GM12878 (cell line): ENCODE data around the gene KRT6C. TPM values are rescaled to one million over a fixed set of nuclear protein-coding genes. Genes with fewer than 3 reads are reported as not detected.

Source experiments
- ATAC-seq: fragments of 200-7000 bp; cut with Tn5 transposase; 3 replicates; pipeline ENCODE4 v1.9.1; 2020; ENCODE audit warnings: mild to moderate bottlenecking, moderate library complexity
- BruUV-seq: library from RNA; stranded (reverse); fragments of 400-500 nt; replicated peaks from 2 replicates; lab custom pipeline; 2021; lab: Mats Ljungman, UMichigan
- CTCF ChIA-PET: fragments of 300-600 bp; sonication (Branson Sonifier 250); formaldehyde crosslinking; extraction: SDS; loops from one replicate; lab custom pipeline; 2021; ENCODE audit warnings: inconsistent platforms; lab: Yijun Ruan, JAX
- POLR2A ChIA-PET: fragments of 350-600 bp; formaldehyde crosslinking; extraction: SDS; loops from one replicate; lab custom pipeline; 2021; ENCODE audit warnings: inconsistent platforms; lab: Charles Lee
- RAD21 ChIA-PET: fragments of 300-600 bp; sonication (Branson Sonifier 250); formaldehyde crosslinking; loops from one replicate; lab custom pipeline; 2023; ENCODE audit warnings: antibody characterized with exemption; ENCODE audit not compliant: unreplicated experiment; lab: Charles Lee
- SMC1A ChIA-PET: fragments of 300-600 bp; sonication (Branson Sonifier 250); formaldehyde crosslinking; loops from one replicate; lab custom pipeline; 2023; ENCODE audit not compliant: unreplicated experiment, uncharacterized antibody; lab: Charles Lee
- DNase-seq: peaks from one replicate; pipeline ENCODE4 v3.0.0-alpha.2; 2011; ENCODE audit warnings: low read depth, low spot score
- FAIRE-seq: peaks from 3 replicates; lab custom pipeline; 2011; peaks lifted over from hg19 to GRCh38; lab: Jason Lieb, UNC
- H2AFZ ChIP-seq: 2 replicates; pipeline ENCODE4 v1.6.0; 2011; ENCODE audit warnings: low read depth, low read length, control low read depth; ENCODE audit not compliant: control insufficient read depth
- H3K27ac ChIP-seq: 2 replicates; pipeline ENCODE4 v1.5.1; 2011; ENCODE audit warnings: control low read depth; ENCODE audit not compliant: control insufficient read depth, insufficient read depth
- H3K27me3 ChIP-seq, 2 experiments: replicated peaks in 1 of 2; 2 replicates each; pipeline versions ENCODE4 v1.6.0 to v1.6.1; 2011; ENCODE audit warnings: low read length in 1 of 2; ENCODE audit not compliant: control insufficient read depth in 2 of 2, insufficient read depth in 2 of 2
- H3K36me3 ChIP-seq, 2 experiments: 2 replicates each; pipeline ENCODE4 v1.5.1; 2011; ENCODE audit warnings: low read length in 1 of 2; ENCODE audit not compliant: control insufficient read depth in 2 of 2, insufficient read depth in 2 of 2
- H3K4me1 ChIP-seq: 2 replicates; pipeline ENCODE4 v1.6.1; 2011; ENCODE audit warnings: mild to moderate bottlenecking, low read length, moderate library complexity, mixed read lengths; ENCODE audit not compliant: control insufficient read depth, insufficient read depth
- H3K4me2 ChIP-seq: 2 replicates; pipeline ENCODE4 v1.6.0; 2011; ENCODE audit warnings: control low read depth; ENCODE audit not compliant: control insufficient read depth, insufficient read depth
- H3K4me3 ChIP-seq: fragments of 200-600 bp; sonication (generic); 2 replicates; pipeline ENCODE4 v1.5.1; 2016
- H3K79me2 ChIP-seq: 2 replicates; pipeline ENCODE4 v1.6.0; 2011; ENCODE audit warnings: low read length; ENCODE audit not compliant: control insufficient read depth, insufficient read depth
- H3K9ac ChIP-seq: 2 replicates; pipeline ENCODE4 v1.8.0; 2011; ENCODE audit warnings: low read length, control low read depth, mixed read lengths; ENCODE audit not compliant: control insufficient read depth, insufficient read depth
- H3K9me3 ChIP-seq: replicated peaks from 3 replicates; pipeline ENCODE4 v1.5.1; 2011; ENCODE audit warnings: mild to moderate bottlenecking, low read length; ENCODE audit not compliant: control insufficient read depth, insufficient read depth
- H4K20me1 ChIP-seq: 2 replicates; pipeline ENCODE4 v1.6.0; 2011; ENCODE audit not compliant: control insufficient read depth, insufficient read depth
- CEBPB ChIP-seq, 2 experiments: fragments of 150-350 bp in 1 of 2; IDR thresholded peaks; 2 replicates each; pipeline ENCODE4 v1.6.1; 2012 to 2014; ENCODE audit warnings: low read depth in 2 of 2, low read length in 2 of 2, borderline replicate concordance in 1 of 2, inconsistent platforms in 1 of 2
- EGR1 ChIP-seq, 2 experiments: IDR thresholded peaks; 1 replicate in 1 of 2; 2 replicates in 1 of 2; pipeline ENCODE4 v1.6.1; 2011 to 2012; ENCODE audit warnings: low read depth in 2 of 2, low read length in 2 of 2, borderline replicate concordance in 1 of 2, mild to moderate bottlenecking in 1 of 2, moderate library complexity in 1 of 2
- JUND ChIP-seq: IDR thresholded peaks from 2 replicates; pipeline ENCODE4 v1.6.1; 2012; ENCODE audit warnings: low read depth, mild to moderate bottlenecking, low read length, improper control_type of control experiment, moderate library complexity
- MEF2B ChIP-seq: fragments of 450-650 bp; IDR thresholded peaks from 2 replicates; pipeline ENCODE4 v1.6.1; 2018; ENCODE audit warnings: mild to moderate bottlenecking, moderate library complexity; ENCODE audit not compliant: partially characterized antibody, poor library complexity, severe bottlenecking
- PAX5 ChIP-seq: IDR thresholded peaks from 2 replicates; pipeline ENCODE4 v1.6.1; 2011; ENCODE audit warnings: low read depth, low read length, borderline replicate concordance
- PML ChIP-seq: IDR thresholded peaks from 2 replicates; pipeline ENCODE4 v1.6.1; 2012; ENCODE audit warnings: low read length, inconsistent platforms
- POLR2AphosphoS5 ChIP-seq: IDR thresholded peaks from 2 replicates; pipeline ENCODE4 v1.6.1; 2011; ENCODE audit warnings: mild to moderate bottlenecking, low read length, inconsistent platforms
- RAD51 ChIP-seq: fragments of 450-650 bp; IDR thresholded peaks from 2 replicates; pipeline ENCODE4 v1.6.1; 2016; ENCODE audit warnings: moderate library complexity, mild to moderate bottlenecking, inconsistent platforms
- RB1 ChIP-seq: fragments of 450-650 bp; formaldehyde crosslinking; IDR thresholded peaks from 2 replicates; pipeline ENCODE4 v1.6.1; 2017; ENCODE audit warnings: mild to moderate bottlenecking, borderline replicate concordance
- RBBP5 ChIP-seq: fragments of 200-600 bp; sonication (generic); conservative IDR thresholded peaks from 2 replicates; pipeline ENCODE4 v1.6.1; 2016
- SMAD5 ChIP-seq: IDR thresholded peaks from 2 replicates; pipeline ENCODE4 v1.6.1; 2016; ENCODE audit warnings: antibody characterized with exemption, low read depth
- SRF ChIP-seq, 2 experiments: IDR thresholded peaks; 2 replicates each; pipeline ENCODE4 v1.6.1; 2011; ENCODE audit warnings: low read depth in 2 of 2, low read length in 2 of 2, mild to moderate bottlenecking in 1 of 2, moderate library complexity in 1 of 2
- TCF12 ChIP-seq: IDR thresholded peaks from 2 replicates; pipeline ENCODE4 v1.6.1; 2011; ENCODE audit warnings: low read depth, mild to moderate bottlenecking, low read length
- WRNIP1 ChIP-seq: IDR thresholded peaks from 2 replicates; pipeline ENCODE4 v1.6.1; 2011; ENCODE audit warnings: low read depth, low read length, improper control_type of control experiment, borderline replicate concordance
- WGBS: methylation state at CpG from one replicate; pipeline ENCODE4 v1.1.6; 2016; ENCODE audit warnings: low lambda C conversion rate; ENCODE audit not compliant: insufficient replicate concordance, insufficient coverage; ENCODE audit errors: missing lambda C conversion rate; 5-methylcytosine and 5-hydroxymethylcytosine counted together
- in situ Hi-C: fragments of 300-500 bp; cut with MboI; formaldehyde crosslinking; loops from 9 replicates; pipeline ENCODE4 v1.14.3; 2018; ENCODE audit warnings: mixed read lengths
- intact Hi-C: fragments of 100-400 bp; cut with micrococcal nuclease; formaldehyde crosslinking; loops from one replicate; pipeline ENCODE4 v1.14.2; 2022; ENCODE audit not compliant: unreplicated experiment
- polyA plus RNA-seq, 11 experiments: library from polyadenylated mRNA; depleted of rRNA in 4 of 11; unstranded in 6 of 11; stranded (reverse) in 5 of 11; fragments of >200 nt; fragmentation: Nextera tagmentation in 4 of 11; fragmentation: Illumina TruSeq in 1 of 11; extraction: Ambion mirVana in 4 of 11; extraction: Trizol in 1 of 11; gene quantifications; 1 replicate in 1 of 11; 2 replicates in 10 of 11; pipeline versions ENCODE4 v1.2.1 to v1.2.3, GENCODE V29; 2011 to 2016; ENCODE audit warnings: inconsistent platforms in 2 of 11, missing spikeins in 2 of 11, low read depth in 1 of 11
- total RNA-seq, 4 experiments: library from RNA; depleted of rRNA in 3 of 4; stranded (reverse); fragments of >200 nt in 3 of 4; fragmentation: Illumina TruSeq in 1 of 4; extraction: Trizol in 1 of 4; gene quantifications; 2 replicates each; pipeline versions ENCODE4 v1.2.1 to v1.2.3, GENCODE V29; 2013 to 2021
- TF ChIP-seq, protein P1 (sequence below): IDR thresholded peaks from 2 replicates; pipeline ENCODE4 v1.6.1; 2012; ENCODE audit warnings: low read depth, low read length, improper control_type of control experiment

The KRT6C gene
- total and polyA plus RNA-seq, 10 of the 15 experiments (the other 5 are each of a cell fraction or from before 2014, with no cell fraction given): not detected

DNA sequence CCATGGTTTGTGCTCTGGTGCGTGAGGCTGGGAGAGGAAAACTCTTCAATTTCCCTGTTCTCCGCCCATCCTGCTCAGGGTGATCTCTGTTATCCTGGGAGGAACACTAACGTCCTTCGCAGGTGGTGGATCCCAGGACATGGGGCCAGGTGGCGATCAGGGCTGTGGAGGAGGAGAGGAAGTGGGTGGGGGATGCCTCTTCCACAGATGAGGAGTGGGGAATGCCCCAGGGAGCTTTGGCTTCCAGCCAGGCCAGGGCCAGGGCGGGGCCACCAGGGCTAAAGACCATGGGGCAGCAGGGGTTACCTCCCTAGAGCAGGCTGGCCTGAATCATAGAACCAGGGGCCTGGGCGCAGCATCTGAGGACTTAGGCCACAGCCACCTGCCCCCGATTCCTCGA is 36.1 kb downstream of the KRT6C start:
- FAIRE-seq: no peak
- Histone ChIP-seq H3K4me1 (no peaks in the 10 kb centered on the region), H3K9ac (no peak overlapping the region), H3K79me2 (no peaks in the 10 kb centered on the region), H3K27me3 (peaks cover 2 to 7% of the 10 kb centered on the region in 2 experiments), H3K4me2 (no peak overlapping the region), H4K20me1 (no peaks in the 10 kb centered on the region), H3K4me3 (no peak overlapping the region), H2AFZ (no peak overlapping the region), H3K27ac (no peak overlapping the region), H3K36me3 (no peaks in the 10 kb centered on the region), H3K9me3 (no peaks in the 10 kb centered on the region)
- no peak for DNase-seq
- TF ChIP-seq POLR2AphosphoS5 (no peak), MEF2B (no peak), RAD51 (no peak), RB1 (no peak), SRF (IDR thresholded peaks at IDR 0.05; ENCODE audit: low read depth in 2 of 2, low read length in 2 of 2) (no peak), TCF12 (no peak)
- ChIA-PET POLR2A (no interaction called here), RAD21 (no interaction called here), SMC1A (no interaction called here), CTCF (no interaction called here)
- BruUV-seq: no TSS peak
- ATAC-seq: no peak
- 30% methylated on average over 9 of the region's 9 CpGs for WGBS
- intact Hi-C loops: no loop called here
- in situ Hi-C loops: no loop called here

DNA sequence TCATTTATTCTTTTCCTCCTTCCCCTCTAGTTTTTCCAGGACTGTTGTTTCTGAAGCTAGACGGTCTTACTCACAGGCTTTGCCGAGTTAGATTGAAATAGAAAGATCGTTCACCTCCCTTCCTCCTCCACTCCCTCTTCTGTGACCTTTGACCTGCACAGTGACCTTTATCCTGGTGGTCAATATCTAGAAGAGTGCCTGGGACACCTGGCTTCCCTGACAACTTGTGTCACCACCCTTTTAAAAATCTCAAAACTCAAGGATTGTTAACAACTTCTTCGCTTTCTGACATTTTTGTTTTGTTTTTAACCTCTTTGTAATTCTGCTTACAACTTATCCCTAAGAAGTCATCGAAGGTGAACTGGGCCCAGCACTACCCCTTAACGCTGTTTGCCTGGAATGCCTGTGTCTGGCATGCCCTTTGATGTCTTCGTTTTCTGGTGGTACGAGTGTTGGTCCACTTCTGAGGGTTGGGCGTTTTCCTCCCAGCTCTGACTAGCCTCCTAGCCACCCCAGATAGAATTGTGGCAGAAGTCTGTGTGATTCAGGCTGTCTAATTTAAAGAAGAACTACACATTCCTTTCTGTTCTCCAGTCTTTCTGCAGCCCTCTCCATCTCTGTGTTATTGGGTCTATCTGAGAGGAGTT is 36.7 kb downstream of the KRT6C start:
- H3K4me1 ChIP-seq: no peaks in the 10 kb centered on the region
- 7% methylated on average over 9 of the region's 9 CpGs for WGBS
- in situ Hi-C loops (no loop called here), intact Hi-C loops (no loop called here)
- TF ChIP-seq PML (no peak), SRF (IDR thresholded peaks at IDR 0.05; ENCODE audit: low read depth in 2 of 2, low read length in 2 of 2) (no peak), CEBPB (IDR thresholded peaks at IDR 0.05; ENCODE audit: borderline replicate concordance in 1 of 2, low read depth in 2 of 2, low read length in 2 of 2) (no peak), RBBP5 (no peak), SMAD5 (no peak), JUND (no peak), WRNIP1 (no peak), EGR1 (IDR thresholded peaks at IDR 0.05; ENCODE audit: borderline replicate concordance in 1 of 2, low read depth in 2 of 2, low read length in 2 of 2) (no peak), PAX5 (no peak)
- TF ChIP-seq, protein P1, sequence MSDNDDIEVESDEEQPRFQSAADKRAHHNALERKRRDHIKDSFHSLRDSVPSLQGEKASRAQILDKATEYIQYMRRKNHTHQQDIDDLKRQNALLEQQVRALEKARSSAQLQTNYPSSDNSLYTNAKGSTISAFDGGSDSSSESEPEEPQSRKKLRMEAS: no peak
- no peak for FAIRE-seq
- H2AFZ ChIP-seq: no peak overlapping the region
- H3K4me3 ChIP-seq: no peak overlapping the region
- ATAC-seq: no peak
- ChIA-PET RAD21 (no interaction called here), SMC1A (no interaction called here), CTCF (no interaction called here), POLR2A (no interaction called here)
- H3K79me2 ChIP-seq: no peaks in the 10 kb centered on the region
- DNase-seq: no peak
- no peaks in the 10 kb centered on the region for H4K20me1 ChIP-seq
- BruUV-seq: no TSS peak
- H3K4me2 ChIP-seq: no peak overlapping the region
- no peak overlapping the region for H3K9ac ChIP-seq
- H3K27ac ChIP-seq: no peak overlapping the region
- H3K27me3 ChIP-seq: peaks cover under 1 to 1% of the 10 kb centered on the region in 2 experiments; a peak in 3 of 4 replicates
- no peaks in the 10 kb centered on the region for H3K36me3 ChIP-seq
- H3K9me3 ChIP-seq: no peaks in the 10 kb centered on the region
